Muscle layer of colon (tissue), 2 donors: ENCODE data around the gene L3MBTL1.

ENCODE experiments used
- H3K27ac ChIP-seq: one replicate; pipeline ENCODE4 v1.7.0; 2013; ENCODE audit warnings: low read depth, mild to moderate bottlenecking, low read length, moderate library complexity
- H3K27me3 ChIP-seq, 2 donors: one replicate each; pipeline ENCODE4 v1.7.0; 2013; ENCODE audit warnings: low read length in 2 of 2, mild to moderate bottlenecking in 2 of 2; ENCODE audit not compliant: insufficient read depth in 2 of 2, control insufficient read depth in 1 of 2
- H3K36me3 ChIP-seq: one replicate; pipeline ENCODE4 v1.7.0; 2013; ENCODE audit warnings: mild to moderate bottlenecking, low read length; ENCODE audit not compliant: insufficient read depth
- H3K4me1 ChIP-seq: one replicate; pipeline ENCODE4 v1.7.0; 2013; ENCODE audit warnings: mild to moderate bottlenecking, low read length; ENCODE audit not compliant: insufficient read depth
- H3K4me3 ChIP-seq, 2 donors: one replicate each; pipeline ENCODE4 v1.7.0; 2013; ENCODE audit warnings: low read length in 2 of 2, low read depth in 1 of 2, mild to moderate bottlenecking in 1 of 2, moderate library complexity in 1 of 2
- H3K9ac ChIP-seq: one replicate; pipeline ENCODE4 v1.7.0; 2013; ENCODE audit warnings: low read length
- H3K9me3 ChIP-seq: one replicate; pipeline ENCODE4 v1.7.0; 2013; ENCODE audit warnings: mild to moderate bottlenecking, low read length
- donor health status: abdominal sarcoma.
- donor health status: Adenocarcinoma of cecum.

The L3MBTL1 gene

GRCh38 chr20:43529457-43530153, 22.1 kb downstream of the L3MBTL1 start:
- Histone ChIP-seq H3K4me1 (no peaks in the 10 kb centered on the region), H3K9me3 (no peaks in the 10 kb centered on the region), H3K9ac (no peak overlapping the region), H3K36me3 (no peaks in the 10 kb centered on the region), H3K4me3 (no peak overlapping the region), H3K27ac (no peak overlapping the region), H3K27me3 (no peaks in the 10 kb centered on the region)

GRCh38 chr20:43530321-43531090, 23.0 kb downstream of the L3MBTL1 start:
- H3K36me3 ChIP-seq, result peaks cover 4% of the 10 kb centered on the region
- no peak overlapping the region for H3K4me3 ChIP-seq
- no peaks in the 10 kb centered on the region for H3K4me1 ChIP-seq
- H3K27ac ChIP-seq, result no peak overlapping the region
- no peak overlapping the region for H3K9ac ChIP-seq
- H3K9me3 ChIP-seq, result no peaks in the 10 kb centered on the region
- no peaks in the 10 kb centered on the region for H3K27me3 ChIP-seq

GRCh38 chr20:43531091-43531443, 23.6 kb downstream of the L3MBTL1 start:
- no peak overlapping the region for H3K4me3 ChIP-seq
- H3K27ac ChIP-seq, result no peak overlapping the region
- no peak overlapping the region for H3K9ac ChIP-seq
- H3K36me3 ChIP-seq, result peaks cover 4% of the 10 kb centered on the region
- no peaks in the 10 kb centered on the region for H3K9me3 ChIP-seq
- H3K4me1 ChIP-seq, result no peaks in the 10 kb centered on the region
- no peaks in the 10 kb centered on the region for H3K27me3 ChIP-seq

DNA sequence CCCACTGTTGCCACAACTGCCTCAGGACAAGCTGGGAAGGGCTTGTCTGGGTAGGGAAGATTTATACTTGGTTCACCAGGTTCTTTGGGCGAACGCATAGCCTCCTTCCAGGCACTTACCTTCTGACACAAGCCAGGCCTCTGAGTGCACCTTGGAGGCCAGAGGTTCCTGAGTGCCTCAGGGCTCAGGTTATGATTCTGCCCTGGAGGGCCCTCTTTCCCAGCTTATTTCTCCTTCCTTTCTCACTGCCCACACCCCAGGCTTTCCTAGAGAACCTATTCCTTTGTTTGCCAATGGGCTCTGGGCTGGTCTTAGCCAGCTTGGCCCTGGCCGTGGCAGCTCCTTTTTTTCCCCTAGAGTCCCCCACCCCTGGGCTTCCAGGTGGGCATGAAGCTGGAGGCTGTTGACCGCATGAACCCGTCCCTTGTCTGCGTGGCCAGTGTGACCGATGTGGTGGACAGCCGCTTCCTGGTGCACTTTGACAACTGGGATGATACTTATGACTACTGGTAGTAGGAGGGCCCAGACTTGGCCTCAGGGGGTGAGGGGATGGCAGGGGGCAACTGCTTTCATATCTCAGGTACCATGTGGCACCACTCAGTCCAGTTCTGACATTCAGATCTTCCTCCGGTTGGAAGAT, 25.0 kb downstream of the L3MBTL1 start:
- Histone ChIP-seq H3K9ac (no peak overlapping the region), H3K27me3 (no peaks in the 10 kb centered on the region), H3K4me3 (no peak overlapping the region), H3K4me1 (no peaks in the 10 kb centered on the region), H3K27ac (no peak overlapping the region), H3K36me3 (peaks cover 4% of the 10 kb centered on the region), H3K9me3 (no peaks in the 10 kb centered on the region)

DNA sequence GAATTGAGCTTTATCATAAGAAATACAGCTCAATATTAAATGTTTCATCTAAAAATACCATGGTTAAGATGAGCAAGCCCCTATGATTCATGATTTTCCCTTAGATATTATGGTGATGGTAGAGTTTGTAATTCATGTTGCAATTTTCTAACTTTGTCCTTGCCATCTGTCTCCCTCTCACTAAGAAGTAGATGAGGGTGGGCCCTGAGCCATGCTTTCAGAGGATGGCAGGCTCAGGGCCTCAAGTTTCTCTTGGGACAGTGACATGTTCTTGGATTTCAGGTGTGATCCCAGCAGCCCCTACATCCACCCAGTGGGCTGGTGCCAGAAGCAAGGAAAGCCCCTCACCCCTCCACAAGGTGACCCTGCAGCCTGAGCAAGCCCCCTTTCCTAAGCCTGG, 25.6 kb downstream of the L3MBTL1 start:
- no peak overlapping the region for H3K27ac ChIP-seq
- H3K9me3 ChIP-seq, result no peaks in the 10 kb centered on the region
- no peak overlapping the region for H3K9ac ChIP-seq
- no peak overlapping the region for H3K4me3 ChIP-seq
- H3K36me3 ChIP-seq, result peaks cover 4% of the 10 kb centered on the region
- no peaks in the 10 kb centered on the region for H3K4me1 ChIP-seq
- no peaks in the 10 kb centered on the region for H3K27me3 ChIP-seq

GRCh38 chr20:43534016-43534415, 26.5 kb downstream of the L3MBTL1 start:
- no peaks in the 10 kb centered on the region for H3K9me3 ChIP-seq
- H3K4me3 ChIP-seq, result no peak overlapping the region
- peaks cover 4% of the 10 kb centered on the region for H3K36me3 ChIP-seq
- H3K27ac ChIP-seq, result no peak overlapping the region
- no peaks in the 10 kb centered on the region for H3K4me1 ChIP-seq
- H3K9ac ChIP-seq, result no peak overlapping the region
- no peaks in the 10 kb centered on the region for H3K27me3 ChIP-seq

DNA sequence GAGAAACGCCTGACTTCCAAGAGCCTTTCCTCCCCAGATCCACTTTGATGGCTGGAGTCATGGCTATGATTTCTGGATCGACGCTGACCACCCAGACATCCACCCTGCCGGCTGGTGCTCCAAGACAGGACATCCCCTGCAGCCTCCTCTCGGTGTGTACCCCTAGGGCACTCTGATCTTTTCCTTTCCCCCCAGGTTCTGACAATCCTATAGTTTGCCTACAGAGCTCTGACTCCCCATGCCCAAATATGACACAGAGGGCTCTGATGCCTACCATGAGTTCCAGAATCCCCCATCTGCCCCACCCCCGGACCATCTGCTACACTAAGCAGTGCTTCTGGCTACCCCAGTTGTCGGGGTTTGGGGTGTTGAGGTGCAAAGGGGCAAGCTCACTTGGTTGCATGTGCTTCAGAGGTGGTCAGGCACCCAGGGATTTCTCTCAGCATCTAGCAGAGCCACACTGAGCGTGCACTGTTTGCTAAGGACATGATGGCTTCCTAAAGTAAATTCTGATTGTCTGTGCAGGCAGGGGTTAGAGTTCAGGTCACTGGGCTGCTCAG, 27.4 kb downstream of the L3MBTL1 start:
- no peak overlapping the region for H3K27ac ChIP-seq
- no peak overlapping the region for H3K4me3 ChIP-seq
- H3K27me3 ChIP-seq, result no peaks in the 10 kb centered on the region
- H3K9me3 ChIP-seq, result no peaks in the 10 kb centered on the region
- no peaks in the 10 kb centered on the region for H3K4me1 ChIP-seq
- H3K36me3 ChIP-seq, result peaks cover 4% of the 10 kb centered on the region
- H3K9ac ChIP-seq, result no peak overlapping the region

DNA sequence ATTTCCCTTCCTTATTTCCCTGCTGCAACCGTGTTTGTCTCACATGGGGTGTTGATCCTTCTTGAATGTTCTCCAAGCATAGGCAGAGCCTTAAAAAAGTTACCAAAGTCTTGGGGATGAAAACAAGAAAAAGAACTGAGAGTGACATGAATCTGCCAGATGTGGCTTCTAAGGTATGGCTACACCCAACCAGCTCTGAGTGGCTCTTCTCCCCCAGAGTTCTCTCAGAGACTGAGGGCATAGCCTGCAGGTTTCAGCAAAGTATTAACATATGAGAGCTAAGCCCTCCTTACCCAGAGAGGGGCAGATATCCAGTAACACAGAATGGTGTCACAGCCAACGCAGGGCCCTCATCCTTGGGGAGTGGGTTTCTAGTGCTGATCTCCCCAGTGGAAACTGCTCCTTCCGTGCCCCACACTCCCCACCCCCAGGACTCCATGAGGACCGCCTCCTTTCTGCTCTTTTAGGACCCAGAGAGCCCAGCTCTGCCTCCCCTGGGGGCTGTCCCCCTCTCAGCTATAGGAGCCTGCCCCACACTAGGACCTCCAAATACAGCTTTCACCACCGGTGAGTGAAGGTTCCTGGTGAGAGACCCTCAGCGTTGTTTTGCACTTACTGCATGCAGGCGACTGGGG, 28.0 kb downstream of the L3MBTL1 start:
- no peaks in the 10 kb centered on the region for H3K4me1 ChIP-seq
- H3K27ac ChIP-seq, result no peak overlapping the region
- H3K9ac ChIP-seq, result no peak overlapping the region
- H3K9me3 ChIP-seq, result no peaks in the 10 kb centered on the region
- H3K4me3 ChIP-seq, result no peak overlapping the region
- peaks cover 9% of the 10 kb centered on the region for H3K36me3 ChIP-seq
- H3K27me3 ChIP-seq, result no peaks in the 10 kb centered on the region

- Histone ChIP-seq H3K9ac (no peak overlapping the region), H3K36me3 (peaks cover 12% of the 10 kb centered on the region), H3K27ac (no peak overlapping the region), H3K9me3 (no peaks in the 10 kb centered on the region), H3K4me3 (no peak overlapping the region), H3K4me1 (no peaks in the 10 kb centered on the region), H3K27me3 (no peaks in the 10 kb centered on the region)
These were observed 28.7 kb downstream of the L3MBTL1 start for GRCh38 chr20:43536041-43536816.

- H3K27ac ChIP-seq, result no peak overlapping the region
- H3K4me3 ChIP-seq, result no peak overlapping the region
- no peaks in the 10 kb centered on the region for H3K9me3 ChIP-seq
- H3K4me1 ChIP-seq, result no peaks in the 10 kb centered on the region
- no peaks in the 10 kb centered on the region for H3K27me3 ChIP-seq
- no peak overlapping the region for H3K9ac ChIP-seq
- peaks cover 12% of the 10 kb centered on the region for H3K36me3 ChIP-seq
These were observed 29.4 kb downstream of the L3MBTL1 start for GRCh38 chr20:43536817-43537440.
